ENCODE measurements around the gene RAPGEF1. TPM values are rescaled to one million over a fixed set of nuclear protein-coding genes. Genes with fewer than 3 reads are reported as not detected.

Gene RAPGEF1
- total and polyA plus RNA-seq, 12 donors = 39.6 to 135 (median 111) TPM

DNA sequence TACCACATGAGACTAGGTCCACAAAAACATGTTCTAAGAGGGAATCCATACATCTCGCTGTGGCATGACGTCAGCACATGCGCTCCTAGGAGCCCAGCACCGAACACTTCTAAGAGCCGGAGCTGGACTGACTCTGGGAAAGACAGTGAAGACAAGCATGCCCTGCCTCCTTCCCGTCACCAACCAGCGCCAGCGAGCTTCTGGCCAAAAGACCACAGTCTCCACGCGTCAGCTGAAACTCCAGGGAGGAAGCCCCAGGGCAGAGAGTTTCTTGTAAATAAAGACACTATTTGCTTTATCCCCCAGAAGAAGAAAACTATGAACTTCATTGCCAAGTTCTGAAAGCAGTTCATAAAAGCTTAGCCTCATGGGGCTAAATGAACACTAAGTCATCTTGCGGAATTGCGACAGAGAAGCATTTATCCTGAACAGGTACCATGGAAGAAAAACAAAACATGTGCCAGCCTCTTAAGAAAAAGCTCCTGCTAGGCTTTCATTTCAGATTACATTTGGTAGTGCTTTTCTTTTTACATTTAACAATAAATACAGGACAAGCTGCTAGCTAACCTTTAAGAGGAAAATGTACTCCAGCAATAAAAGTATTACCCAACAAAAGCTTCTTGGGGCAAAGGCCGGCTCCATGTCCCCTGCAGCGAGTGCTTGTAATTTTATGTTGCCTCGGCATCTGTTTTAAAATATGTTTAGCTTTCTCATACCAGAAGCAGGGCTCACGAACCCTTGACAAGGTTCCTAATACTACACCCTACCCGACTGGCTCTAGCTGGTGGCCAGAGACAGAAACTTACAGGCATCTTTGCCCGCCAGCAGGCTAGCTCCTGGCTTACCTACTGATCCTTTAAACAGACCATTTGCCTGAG, 98.0 kb downstream of the RAPGEF1 start:
- H3K27me3 ChIP-seq = no peaks in the 10 kb centered on the region
- DNase-seq (no peak), ATAC-seq (peak in 3 of 8 donors; percentile 30 to 53 (median 49))
- peaks cover 8 to 69% (median 42%) of the 10 kb centered on the region in 9 donors for H3K4me1 ChIP-seq
- WGBS, 2 donors = 81 to 87% methylated on average over 18 of the region's 18 CpGs
- no peaks in the 10 kb centered on the region for H3K9me3 ChIP-seq
- intact Hi-C loops (cut with DNase I) = no loop called here
- no peak overlapping the region for H3K4me3 ChIP-seq
- TF ChIP-seq, protein P1, sequence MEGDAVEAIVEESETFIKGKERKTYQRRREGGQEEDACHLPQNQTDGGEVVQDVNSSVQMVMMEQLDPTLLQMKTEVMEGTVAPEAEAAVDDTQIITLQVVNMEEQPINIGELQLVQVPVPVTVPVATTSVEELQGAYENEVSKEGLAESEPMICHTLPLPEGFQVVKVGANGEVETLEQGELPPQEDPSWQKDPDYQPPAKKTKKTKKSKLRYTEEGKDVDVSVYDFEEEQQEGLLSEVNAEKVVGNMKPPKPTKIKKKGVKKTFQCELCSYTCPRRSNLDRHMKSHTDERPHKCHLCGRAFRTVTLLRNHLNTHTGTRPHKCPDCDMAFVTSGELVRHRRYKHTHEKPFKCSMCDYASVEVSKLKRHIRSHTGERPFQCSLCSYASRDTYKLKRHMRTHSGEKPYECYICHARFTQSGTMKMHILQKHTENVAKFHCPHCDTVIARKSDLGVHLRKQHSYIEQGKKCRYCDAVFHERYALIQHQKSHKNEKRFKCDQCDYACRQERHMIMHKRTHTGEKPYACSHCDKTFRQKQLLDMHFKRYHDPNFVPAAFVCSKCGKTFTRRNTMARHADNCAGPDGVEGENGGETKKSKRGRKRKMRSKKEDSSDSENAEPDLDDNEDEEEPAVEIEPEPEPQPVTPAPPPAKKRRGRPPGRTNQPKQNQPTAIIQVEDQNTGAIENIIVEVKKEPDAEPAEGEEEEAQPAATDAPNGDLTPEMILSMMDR (IDR thresholded peaks at IDR 0.05) = no peak
- H3K36me3 ChIP-seq = peaks cover 0 to 90% (median 24%) of the 10 kb centered on the region in 9 donors
- peak overlapping the region in 5 of 10 donors; percentile 12 to 51 (median 28) for H3K27ac ChIP-seq

DNA sequence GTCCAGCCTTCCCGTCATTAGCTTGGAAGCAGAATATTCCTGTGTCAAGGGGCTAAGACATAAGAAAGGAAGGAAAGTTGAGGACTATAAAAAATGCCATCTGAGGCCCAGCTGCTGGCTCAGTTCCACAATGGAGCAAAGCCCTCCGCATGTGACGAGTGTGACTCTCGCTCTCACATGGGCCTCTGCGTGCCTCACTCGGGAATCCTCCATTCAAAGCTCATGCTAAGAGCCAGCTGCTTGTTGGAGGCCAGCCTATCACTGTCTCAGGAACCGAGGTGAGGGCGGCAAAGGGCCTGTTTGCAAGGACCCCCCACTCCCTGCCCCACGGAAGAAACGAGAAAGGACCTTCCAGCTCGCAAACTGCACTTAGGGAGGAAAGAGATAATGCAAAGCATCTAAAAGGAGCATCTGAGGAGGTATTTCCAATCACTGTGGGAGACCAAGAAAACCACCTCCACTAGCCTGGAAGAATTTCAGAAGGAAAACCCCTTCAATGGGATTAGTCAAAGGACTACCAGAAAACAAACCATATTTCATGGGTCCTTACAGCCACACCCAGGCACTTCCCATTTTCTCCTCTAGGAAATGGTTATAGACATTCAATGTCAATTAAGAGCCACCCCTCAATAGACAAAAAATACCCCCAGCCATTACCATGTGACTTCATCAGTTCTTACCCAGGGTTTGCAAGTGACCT, 99.3 kb downstream of the RAPGEF1 start:
- WGBS, 2 donors = 42 to 46% methylated on average over 11 of the region's 11 CpGs
- DNase-seq (no peak), ATAC-seq (peak in 4 of 8 donors; percentile 32 to 60 (median 48))
- Histone ChIP-seq H3K27ac (peak overlapping the region in 8 of 10 donors; percentile 2 to 56 (median 40)), H3K27me3 (no peaks in the 10 kb centered on the region), H3K9me3 (no peaks in the 10 kb centered on the region), H3K4me3 (no peak overlapping the region), H3K36me3 (peaks cover 0 to 89% (median 28%) of the 10 kb centered on the region in 9 donors), H3K4me1 (peaks cover 10 to 77% (median 51%) of the 10 kb centered on the region in 9 donors)
- TF ChIP-seq, protein P1 (IDR thresholded peaks at IDR 0.05) = no peak
- intact Hi-C loops (cut with DNase I) = no loop called here

DNA sequence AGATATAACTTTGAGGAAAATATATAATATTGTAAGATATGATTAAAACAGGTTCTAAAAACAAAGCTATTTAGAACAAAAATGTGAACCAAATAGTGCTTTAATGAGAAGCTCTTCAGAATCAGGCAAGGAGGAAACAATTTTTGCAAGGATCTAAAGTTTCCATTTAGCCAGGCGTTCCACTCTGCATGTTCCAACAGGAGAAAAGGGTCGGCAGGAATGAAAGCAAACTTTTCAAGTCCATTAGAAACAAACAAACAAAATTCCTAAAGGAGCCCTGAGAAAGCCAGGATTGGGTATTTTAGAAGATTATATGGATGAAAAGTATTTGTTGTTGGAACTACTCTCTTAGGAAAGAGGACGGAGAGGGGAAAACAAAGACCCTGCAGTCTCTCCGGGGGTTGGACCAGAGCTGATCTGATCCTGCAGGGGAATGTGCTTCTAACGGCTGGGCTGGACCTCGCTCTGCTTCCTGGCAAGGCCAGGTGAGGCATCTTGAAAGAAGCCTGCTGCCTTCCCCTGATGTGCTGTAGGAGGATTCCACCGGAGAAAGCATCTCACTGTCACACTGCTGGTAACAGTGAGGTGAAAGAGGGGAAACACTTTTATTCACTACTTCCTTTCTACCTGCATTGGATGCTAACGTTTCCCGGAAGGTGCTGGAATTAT, 100.0 kb downstream of the RAPGEF1 start:
- peaks cover 0 to 86% (median 28%) of the 10 kb centered on the region in 9 donors for H3K36me3 ChIP-seq
- DNase-seq = no peak

More for the DNA sequence above, 100.0 kb downstream of the RAPGEF1 start:
- TF ChIP-seq, protein P1 (IDR thresholded peaks at IDR 0.05) = no peak
- WGBS, 2 donors = 64% methylated on average over 9 of the region's 9 CpGs
- Histone ChIP-seq H3K9me3 (no peaks in the 10 kb centered on the region), H3K27ac (peak overlapping the region in 6 of 10 donors; percentile 2 to 56 (median 30)), H3K4me3 (no peak overlapping the region), H3K27me3 (no peaks in the 10 kb centered on the region), H3K4me1 (peaks cover 11 to 77% (median 51%) of the 10 kb centered on the region in 9 donors)
- ATAC-seq = no peak
- intact Hi-C loops (cut with DNase I) = no loop called here
